HEK293T (cell line): ENCODE data around the gene SLC4A2.

Experiments used
- ARNT ChIP-seq: fragments of 450-650 bp; IDR thresholded peaks from 2 replicates; pipeline ENCODE4 v1.6.1; 2017; ENCODE audit warnings: mild to moderate bottlenecking
- BHLHE40 ChIP-seq: fragments of 450-650 bp; IDR thresholded peaks from 2 replicates; pipeline ENCODE4 v1.6.1; 2016; ENCODE audit warnings: mild to moderate bottlenecking, moderate library complexity, borderline replicate concordance
- FOXM1 ChIP-seq: fragments of 450-650 bp; IDR thresholded peaks from 2 replicates; pipeline ENCODE4 v1.6.1; 2017; ENCODE audit warnings: mild to moderate bottlenecking, borderline replicate concordance
- HDGF ChIP-seq: fragments of 450-650 bp; IDR thresholded peaks from 2 replicates; pipeline ENCODE4 v1.6.1; 2017; ENCODE audit warnings: antibody characterized with exemption, borderline replicate concordance
- PKNOX1 ChIP-seq: fragments of 450-650 bp; IDR thresholded peaks from 2 replicates; pipeline ENCODE4 v1.6.1; 2016
- SP1 ChIP-seq: fragments of 450-650 bp; IDR thresholded peaks from 2 replicates; pipeline ENCODE4 v1.6.1; 2017
- SUZ12 ChIP-seq: fragments of 450-650 bp; IDR thresholded peaks from 2 replicates; pipeline ENCODE4 v1.6.1; 2016; ENCODE audit warnings: mild to moderate bottlenecking
- TARDBP ChIP-seq: fragments of 450-650 bp; IDR thresholded peaks from 2 replicates; pipeline ENCODE4 v1.6.1; 2016
- ZNF384 ChIP-seq: fragments of 450-650 bp; IDR thresholded peaks from 2 replicates; pipeline ENCODE4 v1.6.1; 2016

GRCh38 chr7:151046603-151047573 is 12.5 kb upstream of the SLC4A2 start:
- TF ChIP-seq FOXM1 (no peak), TARDBP (no peak), BHLHE40 (no peak), ZNF384 (no peak), SUZ12 (no peak), HDGF (no peak), PKNOX1 (no peak), ARNT (no peak), SP1 (no peak)
